Stimulated activated CD8-positive, alpha-beta memory T cell treated with anti-CD3 and anti-CD28 coated beads, Interleukin-15, amount 100 ng/mL, for 1 hour (primary cell): ENCODE measurements around the gene SPTBN1.

Experiments
- DNase-seq: peaks from one replicate; pipeline ENCODE4 v3.0.0-alpha.2; 2020; ENCODE audit warnings: low read depth

Gene SPTBN1

DNA sequence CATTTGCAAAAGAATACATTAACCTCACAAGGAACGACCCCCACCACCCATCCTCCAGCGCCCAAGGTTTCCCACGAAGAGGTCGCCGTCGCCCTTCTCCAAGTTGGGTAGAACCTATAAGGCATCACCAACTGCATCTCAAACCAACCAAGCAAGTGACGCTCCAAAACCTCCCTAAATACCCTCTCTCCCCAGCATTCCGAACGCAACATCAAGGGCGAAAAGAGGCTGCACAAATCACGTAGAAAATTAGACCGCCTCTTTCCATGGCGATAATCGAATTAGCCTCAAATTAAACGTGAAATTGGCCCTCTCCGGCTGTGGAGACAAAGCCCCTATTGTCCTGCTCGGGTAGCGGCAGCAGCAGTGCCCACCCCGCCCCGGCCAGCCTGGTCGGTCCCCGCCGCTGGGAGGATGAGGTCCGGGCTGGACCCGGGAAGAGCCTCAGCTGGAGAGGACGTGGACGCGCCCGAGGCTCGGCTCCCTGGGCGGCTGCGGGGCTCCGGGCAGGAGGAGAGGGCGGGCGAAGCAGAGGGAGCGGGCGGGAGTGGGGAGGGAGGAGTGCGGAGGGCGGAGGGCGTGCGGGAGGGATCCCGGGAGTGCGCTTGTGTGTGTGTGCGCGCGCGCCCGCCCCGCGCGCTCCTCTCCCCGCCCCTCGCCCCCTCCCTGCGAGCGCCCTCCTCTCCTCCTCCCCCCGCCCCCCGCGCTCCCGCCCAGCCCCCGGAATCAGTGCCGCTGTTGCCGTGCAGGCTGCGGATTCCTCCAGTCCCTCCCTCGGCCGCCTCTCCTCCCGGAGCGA lies at the start of gene SPTBN1:
Gene SPTBN1 (plus strand): TSS at position 765 of the 799 bp plus-strand sequence. CDS start 70,092 bp downstream, outside the sequence.
- no peak for DNase-seq

GRCh38 chr2:54407693-54408092 lies 48.4 kb upstream of the SPTBN1 start:
- DNase-seq = no peak

DNA sequence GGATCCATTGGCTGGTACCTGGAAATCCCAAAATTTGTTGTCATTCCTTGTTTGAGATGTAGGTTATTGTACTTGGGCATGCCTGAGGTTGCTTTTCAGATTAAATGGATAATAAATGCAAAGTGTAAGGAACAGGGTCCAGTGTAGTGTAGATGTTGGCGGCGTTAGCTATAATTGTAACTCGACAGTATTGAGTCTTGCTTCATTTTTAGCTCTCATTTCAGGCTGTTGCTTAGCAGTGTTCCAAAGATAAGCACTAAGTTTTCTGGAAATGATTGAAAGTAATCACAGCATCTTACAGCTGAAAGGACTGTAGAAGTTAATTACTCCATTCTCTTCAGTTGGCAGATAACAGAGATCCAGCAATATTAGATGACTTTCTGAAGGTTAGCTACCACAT lies 47.8 kb upstream of the SPTBN1 start:
- no peak for DNase-seq

- no peak for DNase-seq
These were observed 46.4 kb upstream of the SPTBN1 start for GRCh38 chr2:54409752-54410151.

DNA sequence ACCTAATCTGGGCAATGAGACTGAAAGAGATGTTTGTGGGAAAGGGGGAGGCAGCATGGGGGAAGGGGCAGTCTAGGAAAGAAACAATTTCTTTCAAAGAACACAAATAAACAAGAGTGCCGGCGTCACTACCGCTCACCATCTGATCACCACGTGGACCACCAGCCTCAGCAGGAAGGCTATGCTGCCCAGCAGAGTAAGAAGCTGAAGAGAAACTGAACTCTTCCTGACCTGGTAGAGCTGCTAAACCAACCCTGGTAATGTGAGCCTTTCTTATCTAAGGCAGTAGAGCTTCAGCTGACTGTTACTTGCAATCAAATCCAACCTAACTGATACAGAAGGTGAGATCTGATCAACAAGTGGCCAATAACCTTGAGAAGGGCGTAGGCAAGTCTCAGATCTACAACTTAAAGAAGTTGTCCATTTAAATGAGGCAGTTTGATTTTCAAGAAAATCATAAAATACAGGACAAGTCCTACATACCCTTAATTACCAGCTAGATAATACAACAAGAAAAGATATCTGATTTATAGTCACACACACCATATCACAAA lies 44.2 kb upstream of the SPTBN1 start:
- DNase-seq = no peak

DNA sequence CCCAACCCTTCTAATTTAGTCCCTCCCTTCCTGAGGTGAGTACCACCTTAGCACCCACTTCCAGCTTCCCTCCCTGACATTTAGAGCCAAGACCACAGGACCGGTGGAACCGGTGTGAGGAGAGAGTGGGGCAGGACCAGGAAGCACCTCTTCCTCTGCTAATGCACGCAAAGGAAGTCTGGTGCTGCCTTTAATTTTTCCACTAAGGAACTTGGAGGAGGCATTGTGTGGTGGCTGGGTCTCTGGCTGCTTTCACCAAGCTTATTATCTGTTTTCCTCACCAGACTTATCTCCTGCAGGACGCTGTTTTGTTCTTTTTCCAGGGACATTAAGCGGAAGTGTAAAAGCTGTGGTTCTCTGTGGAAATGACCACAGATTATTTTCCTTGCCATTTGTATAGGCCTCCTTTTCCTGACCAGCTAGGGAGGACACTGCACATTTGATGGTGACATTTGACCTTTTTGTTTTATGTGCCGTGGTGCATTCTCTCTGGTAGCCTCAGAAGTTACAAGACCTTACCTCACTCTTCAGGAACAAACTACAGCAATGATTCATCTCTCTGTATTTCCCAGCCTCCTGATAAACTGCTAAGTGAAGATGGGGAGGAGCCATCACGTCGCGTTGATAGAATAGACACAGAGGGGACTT lies 39.8 kb upstream of the SPTBN1 start:
- DNase-seq = no peak

GRCh38 chr2:54416938-54417337 lies 39.2 kb upstream of the SPTBN1 start:
- DNase-seq = no peak

DNA sequence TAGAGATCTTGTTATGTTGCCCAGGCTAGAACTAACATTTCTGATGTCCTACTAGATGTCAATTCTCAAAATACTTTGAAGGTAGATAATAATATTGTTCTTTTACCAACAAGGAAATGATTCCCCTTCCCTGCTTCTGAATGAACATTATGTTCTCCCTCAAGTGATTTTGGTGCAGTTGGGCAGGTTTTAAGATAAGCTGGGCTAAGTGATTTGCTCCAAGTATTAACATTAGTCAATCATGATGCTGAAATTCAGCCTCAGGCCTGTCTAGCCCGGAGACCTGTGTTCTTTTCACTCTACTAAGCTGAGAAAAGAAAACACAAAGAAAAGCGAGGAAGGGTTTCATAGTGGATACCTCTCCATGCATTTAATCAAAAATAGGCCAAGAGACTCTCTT lies 38.5 kb upstream of the SPTBN1 start:
- DNase-seq = no peak

GRCh38 chr2:54419388-54419787 lies 36.7 kb upstream of the SPTBN1 start:
- DNase-seq = no peak

- DNase-seq = no peak
These were observed 36.1 kb upstream of the SPTBN1 start for GRCh38 chr2:54419855-54420523.

DNA sequence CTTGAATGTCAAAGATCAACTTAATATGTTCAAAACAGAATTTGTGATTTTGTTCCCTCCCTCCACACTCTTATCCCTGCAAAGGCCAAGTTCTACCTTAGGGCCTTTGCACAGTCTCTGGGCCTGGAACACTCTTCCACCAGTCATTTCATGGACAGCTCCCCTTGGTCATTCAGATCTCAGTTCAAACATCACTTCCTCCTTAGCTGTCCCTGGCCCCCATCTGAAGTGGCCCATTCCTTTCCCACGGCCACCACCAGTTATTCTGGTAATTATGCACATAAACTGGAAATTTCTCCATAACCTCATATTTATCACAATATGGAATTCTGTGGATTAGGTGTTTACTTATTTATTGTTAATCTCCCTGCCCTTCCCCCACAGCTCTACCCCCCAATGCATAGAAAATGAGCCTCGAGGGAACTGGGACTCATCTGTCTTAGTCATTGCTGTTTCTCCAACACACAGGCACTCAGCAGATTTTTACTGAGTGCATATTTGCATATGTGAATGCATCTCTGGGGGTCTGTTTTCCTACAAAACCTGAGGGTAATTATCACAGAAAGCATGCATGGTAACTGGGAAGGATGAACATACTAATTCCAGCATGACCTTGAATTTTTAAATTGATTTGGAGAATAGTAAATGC lies 35.5 kb upstream of the SPTBN1 start:
- DNase-seq = no peak

GRCh38 chr2:54422072-54422581 lies 34.0 kb upstream of the SPTBN1 start:
- peak; percentile 2 for DNase-seq

- no peak for DNase-seq
These were observed 32.9 kb upstream of the SPTBN1 start for GRCh38 chr2:54423213-54423612.

GRCh38 chr2:54424555-54425163 lies 31.5 kb upstream of the SPTBN1 start:
- DNase-seq = no peak

DNA sequence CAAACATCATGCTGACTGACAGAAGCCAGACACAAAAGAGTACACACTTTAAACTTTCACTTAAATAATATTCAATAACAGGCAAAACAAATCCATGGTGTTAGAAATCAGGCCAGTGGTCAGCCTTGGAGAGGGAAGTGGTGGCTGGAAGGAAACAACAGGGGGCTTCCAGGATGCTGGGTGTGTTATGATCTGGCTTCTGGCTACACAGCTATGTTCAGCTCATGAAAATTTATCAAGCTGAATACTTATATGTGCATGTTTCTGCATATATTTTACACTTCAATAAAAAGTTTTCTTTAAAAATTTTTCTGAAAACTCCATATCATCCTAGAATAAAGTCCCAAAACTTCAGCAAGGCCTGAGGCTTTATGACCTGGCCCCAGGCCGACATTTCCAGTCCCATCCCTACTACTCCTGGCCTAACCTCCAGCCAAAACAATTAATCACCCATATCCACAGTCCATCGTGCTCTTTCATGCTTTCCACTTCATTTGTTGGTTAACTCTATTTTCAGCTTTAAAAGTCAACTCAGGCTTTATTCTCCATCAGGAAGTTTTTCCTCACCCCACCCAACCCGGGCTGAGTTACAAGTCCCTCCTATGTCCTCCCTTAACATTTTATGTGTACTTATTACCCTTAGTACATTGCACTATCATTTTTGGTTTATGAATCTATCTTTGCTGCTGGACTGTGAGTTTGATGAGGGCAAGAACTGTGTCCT lies 27.9 kb upstream of the SPTBN1 start:
- DNase-seq = no peak

GRCh38 chr2:54429054-54429453 lies 27.1 kb upstream of the SPTBN1 start:
- no peak for DNase-seq

GRCh38 chr2:54429811-54430551 lies 26.1 kb upstream of the SPTBN1 start:
- DNase-seq = no peak

DNA sequence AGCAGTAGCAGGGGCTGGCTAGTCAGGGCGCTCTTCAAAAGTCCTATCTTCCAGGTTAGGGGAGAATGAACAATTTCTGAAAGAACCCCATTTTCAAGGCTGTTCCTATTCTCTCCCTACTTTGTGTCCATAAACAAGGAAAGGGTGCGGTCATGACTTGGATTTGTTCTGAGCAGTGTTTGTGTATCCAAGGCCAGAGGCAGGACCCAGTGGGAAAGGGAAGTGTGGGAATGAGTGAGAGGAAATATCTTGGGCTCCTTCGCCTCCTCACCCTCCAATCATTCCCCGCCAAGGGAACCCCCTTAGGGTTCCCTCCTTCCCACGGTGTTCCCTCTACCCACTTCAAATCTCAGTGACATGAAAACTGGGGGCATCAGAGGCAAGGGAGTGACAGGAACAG lies 25.5 kb upstream of the SPTBN1 start:
- no peak for DNase-seq

DNA sequence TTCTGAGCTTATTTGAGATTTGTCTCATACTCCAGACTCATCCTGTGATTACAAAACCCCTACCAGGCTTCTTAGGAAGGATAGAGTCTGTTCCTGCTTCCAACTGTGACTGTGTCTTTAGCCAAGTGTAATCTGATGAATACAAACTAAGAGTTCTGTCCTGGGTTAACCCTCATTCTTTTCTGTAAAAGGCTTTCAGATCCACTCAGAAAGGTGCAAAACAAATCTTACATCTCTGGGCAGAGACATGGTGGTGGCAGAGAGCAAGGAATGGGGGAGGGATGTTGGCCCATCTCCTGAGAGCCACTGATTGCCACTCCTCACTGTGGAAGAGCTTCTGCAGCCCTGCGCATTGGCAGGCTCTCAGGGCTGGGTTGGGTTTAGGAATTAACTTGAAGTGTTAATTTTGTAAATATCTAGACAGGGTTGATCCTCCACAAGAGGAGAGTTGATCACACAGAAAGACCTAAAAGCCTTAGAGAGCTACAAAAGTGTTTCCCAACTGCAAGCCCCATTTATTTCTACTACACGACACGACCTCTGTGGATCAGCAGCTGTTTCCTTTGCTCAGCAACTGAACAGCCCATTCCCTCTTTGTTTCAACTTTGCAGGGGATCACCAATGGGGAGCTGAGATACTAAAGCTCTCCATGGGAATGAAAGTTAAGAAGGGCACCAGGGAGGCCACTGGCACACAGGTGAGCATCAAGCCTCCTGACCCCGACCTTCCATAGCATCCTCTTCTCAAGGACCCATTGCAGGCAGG lies 23.7 kb upstream of the SPTBN1 start:
- DNase-seq = no peak
